ENCODE data around the gene KCNC1. TPM values are rescaled to one million over a fixed set of nuclear protein-coding genes. Genes with fewer than 3 reads are reported as not detected.

KCNC1 gene
- total RNA-seq, 2 donors from 2014 or later = 0.19 to 0.37 TPM

- intact Hi-C loops (cut with DNase I) = no loop called here
Measured at GRCh38 chr11:17805873-17806272, 71.3 kb downstream of the KCNC1 start.

GRCh38 chr11:17807034-17807433 lies 72.5 kb downstream of the KCNC1 start:
- no peak for DNase-seq
- TF ChIP-seq CTCF (IDR thresholded peaks at IDR 0.05) = no peak
- no peak overlapping the region for H3K27ac ChIP-seq
- H3K4me3 ChIP-seq = no peak overlapping the region
- peaks cover 2% of the 10 kb centered on the region for H3K4me1 ChIP-seq
- no peak overlapping the region for H3K9ac ChIP-seq (ENCODE audit: low read depth in 2 of 2, low read length in 2 of 2)
- H3K9me3 ChIP-seq = no peaks in the 10 kb centered on the region
- H3K27me3 ChIP-seq = no peaks in the 10 kb centered on the region
- intact Hi-C loops (cut with DNase I) = no loop called here
- H3K36me3 ChIP-seq = no peaks in the 10 kb centered on the region

More at GRCh38 chr11:17805873-17806272, 71.3 kb downstream of the KCNC1 start:
- Histone ChIP-seq H3K9me3 (no peaks in the 10 kb centered on the region), H3K4me1 (no peaks in the 10 kb centered on the region), H3K27me3 (no peaks in the 10 kb centered on the region), H3K9ac (ENCODE audit: low read depth in 2 of 2, low read length in 2 of 2) (no peak overlapping the region), H3K36me3 (no peaks in the 10 kb centered on the region), H3K4me3 (no peak overlapping the region), H3K27ac (no peak overlapping the region)
- no peak for DNase-seq
- no peak for TF ChIP-seq CTCF (IDR thresholded peaks at IDR 0.05)

- Histone ChIP-seq H3K36me3 (no peaks in the 10 kb centered on the region), H3K4me1 (peaks cover 8% of the 10 kb centered on the region), H3K27ac (no peak overlapping the region), H3K9ac (ENCODE audit: low read depth in 2 of 2, low read length in 2 of 2) (no peak overlapping the region), H3K9me3 (no peaks in the 10 kb centered on the region), H3K27me3 (no peaks in the 10 kb centered on the region), H3K4me3 (no peak overlapping the region)
- no peak for DNase-seq
- no peak for TF ChIP-seq CTCF (IDR thresholded peaks at IDR 0.05)
- intact Hi-C loops (cut with DNase I) = no loop called here
Measured at GRCh38 chr11:17810041-17810440, 75.5 kb downstream of the KCNC1 start.

- DNase-seq = no peak
- Histone ChIP-seq H3K27me3 (no peaks in the 10 kb centered on the region), H3K27ac (no peak overlapping the region), H3K9ac (ENCODE audit: low read depth in 2 of 2, low read length in 2 of 2) (no peak overlapping the region), H3K4me1 (peaks cover 8% of the 10 kb centered on the region), H3K36me3 (no peaks in the 10 kb centered on the region), H3K9me3 (no peaks in the 10 kb centered on the region), H3K4me3 (no peak overlapping the region)
- TF ChIP-seq CTCF (IDR thresholded peaks at IDR 0.05) = no peak
- intact Hi-C loops (cut with DNase I) = no loop called here
Measured at GRCh38 chr11:17810746-17811145, 76.2 kb downstream of the KCNC1 start.

GRCh38 chr11:17811352-17811751 lies 76.8 kb downstream of the KCNC1 start:
- DNase-seq = no peak
- Histone ChIP-seq H3K9me3 (no peaks in the 10 kb centered on the region), H3K27me3 (no peaks in the 10 kb centered on the region), H3K27ac (no peak overlapping the region), H3K9ac (ENCODE audit: low read depth in 2 of 2, low read length in 2 of 2) (no peak overlapping the region), H3K4me1 (peaks cover 8% of the 10 kb centered on the region), H3K4me3 (no peak overlapping the region), H3K36me3 (no peaks in the 10 kb centered on the region)
- no peak for TF ChIP-seq CTCF (IDR thresholded peaks at IDR 0.05)
- intact Hi-C loops (cut with DNase I) = no loop called here
